Measurements from ENCODE around the gene RPL12. TPM values are rescaled to one million over a fixed set of nuclear protein-coding genes. Genes with fewer than 3 reads are reported as not detected.
A peak's percentile ranks its signal among the peaks of the same experiment; 100 is the strongest.

The RPL12 gene
- total and polyA plus RNA-seq, 9 of the 15 experiments (the other 6 are each of a cell fraction or from before 2014, with no cell fraction given) = 1,614 to 4,558 (median 2,531) TPM

DNA sequence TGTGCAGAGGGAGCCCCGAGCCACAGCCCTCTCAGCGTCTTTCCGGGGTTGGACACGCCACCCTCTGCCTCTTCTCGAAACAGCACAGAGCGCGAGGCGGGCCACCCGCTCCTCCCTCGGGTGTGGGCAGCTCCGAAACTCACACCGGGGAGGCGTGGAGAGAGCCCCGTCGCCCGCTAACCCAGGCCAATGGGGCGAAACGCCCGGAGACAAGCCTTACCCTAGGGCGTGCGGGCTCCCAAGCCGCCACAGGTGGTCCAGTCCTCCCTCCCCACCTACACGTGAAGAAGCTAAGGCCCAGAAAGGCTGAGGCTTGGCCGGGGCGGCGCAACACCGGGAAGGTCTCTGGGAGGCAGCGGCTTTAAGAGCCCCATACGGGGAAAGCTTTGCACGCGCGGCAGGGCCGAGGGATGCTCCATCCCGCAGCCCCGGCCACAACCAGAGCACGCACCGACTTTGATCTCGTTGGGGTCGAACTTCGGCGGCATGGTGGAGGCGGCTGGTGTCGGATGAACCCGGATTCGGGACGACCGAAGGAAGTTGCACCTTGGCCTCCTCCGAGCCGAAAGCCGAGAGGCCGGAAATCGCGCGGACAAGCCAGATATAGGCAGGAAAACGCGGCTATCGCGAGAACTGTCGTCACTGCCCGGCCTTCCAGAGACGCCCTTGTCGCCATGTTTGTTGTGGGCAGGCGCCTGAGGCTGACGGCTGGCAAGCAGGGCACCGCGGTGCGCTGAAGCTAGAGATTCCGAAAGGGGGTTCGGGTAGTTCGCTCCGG, at the start of gene RPL12, which contains the start of gene LRSAM1 (continued):
- TF ChIP-seq IRF1 (CRISPR knock-in tag; IDR thresholded peaks at IDR 0.05; ENCODE audit: borderline replicate concordance) (peak; percentile 87; the same call in 1 of the 2 replicates), ZNF717 (CRISPR knock-in tag; IDR thresholded peaks at IDR 0.05) (no peak), TSHZ1 (CRISPR knock-in tag; IDR thresholded peaks at IDR 0.05) (0 out of 2 replicates have a peak, but pooled peaks have one; percentile 18), NFRKB (IDR thresholded peaks at IDR 0.05; ENCODE audit: low read depth) (peak; percentile 87; the same call in 1 of the 2 replicates), PTBP1 (IDR thresholded peaks at IDR 0.05; ENCODE audit: low read depth, low read length) (0 out of 2 replicates have a peak, but pooled peaks have one; percentile 31), ZNF445 (CRISPR knock-in tag; IDR thresholded peaks at IDR 0.05; ENCODE audit: low read depth) (no peak), ILK (tag; IDR thresholded peaks at IDR 0.05; ENCODE audit: borderline replicate concordance, low read depth) (no peak), RB1 (IDR thresholded peaks at IDR 0.05; ENCODE audit: low read depth) (peak; percentile 90), ETV1 (tag; conservative IDR thresholded peaks at IDR 0.05; ENCODE audit: low read depth) (peak; percentile 87), ADNP (tag; IDR thresholded peaks at IDR 0.05) (no peak), THRAP3 (IDR thresholded peaks at IDR 0.05; ENCODE audit: borderline replicate concordance) (peak; percentile 91; the same call in 1 of the 2 replicates), ZC3H4 (CRISPR knock-in tag; IDR thresholded peaks at IDR 0.05; ENCODE audit: borderline replicate concordance) (no peak; the same call in 1 of the 2 replicates), ZNF511 (CRISPR knock-in tag; IDR thresholded peaks at IDR 0.05) (peak; percentile 96), BRCA1 (IDR thresholded peaks at IDR 0.05) (no peak), BRCA1 (CRISPR knock-in tag; IDR thresholded peaks at IDR 0.05) (0 out of 2 replicates have a peak, but pooled peaks have one; percentile 88), HDAC3 (IDR thresholded peaks at IDR 0.05; ENCODE audit: borderline replicate concordance, partially characterized antibody) (peak; percentile 83), SAFB (IDR thresholded peaks at IDR 0.05; ENCODE audit: borderline replicate concordance, low read depth, low read length) (no peak), TEAD2 (tag; IDR thresholded peaks at IDR 0.05) (no peak)
- TF ChIP-seq, protein P1, sequence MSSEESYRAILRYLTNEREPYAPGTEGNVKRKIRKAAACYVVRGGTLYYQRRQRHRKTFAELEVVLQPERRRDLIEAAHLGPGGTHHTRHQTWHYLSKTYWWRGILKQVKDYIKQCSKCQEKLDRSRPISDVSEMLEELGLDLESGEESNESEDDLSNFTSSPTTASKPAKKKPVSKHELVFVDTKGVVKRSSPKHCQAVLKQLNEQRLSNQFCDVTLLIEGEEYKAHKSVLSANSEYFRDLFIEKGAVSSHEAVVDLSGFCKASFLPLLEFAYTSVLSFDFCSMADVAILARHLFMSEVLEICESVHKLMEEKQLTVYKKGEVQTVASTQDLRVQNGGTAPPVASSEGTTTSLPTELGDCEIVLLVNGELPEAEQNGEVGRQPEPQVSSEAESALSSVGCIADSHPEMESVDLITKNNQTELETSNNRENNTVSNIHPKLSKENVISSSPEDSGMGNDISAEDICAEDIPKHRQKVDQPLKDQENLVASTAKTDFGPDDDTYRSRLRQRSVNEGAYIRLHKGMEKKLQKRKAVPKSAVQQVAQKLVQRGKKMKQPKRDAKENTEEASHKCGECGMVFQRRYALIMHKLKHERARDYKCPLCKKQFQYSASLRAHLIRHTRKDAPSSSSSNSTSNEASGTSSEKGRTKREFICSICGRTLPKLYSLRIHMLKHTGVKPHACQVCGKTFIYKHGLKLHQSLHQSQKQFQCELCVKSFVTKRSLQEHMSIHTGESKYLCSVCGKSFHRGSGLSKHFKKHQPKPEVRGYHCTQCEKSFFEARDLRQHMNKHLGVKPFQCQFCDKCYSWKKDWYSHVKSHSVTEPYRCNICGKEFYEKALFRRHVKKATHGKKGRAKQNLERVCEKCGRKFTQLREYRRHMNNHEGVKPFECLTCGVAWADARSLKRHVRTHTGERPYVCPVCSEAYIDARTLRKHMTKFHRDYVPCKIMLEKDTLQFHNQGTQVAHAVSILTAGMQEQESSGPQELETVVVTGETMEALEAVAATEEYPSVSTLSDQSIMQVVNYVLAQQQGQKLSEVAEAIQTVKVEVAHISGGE (CRISPR knock-in tag; IDR thresholded peaks at IDR 0.05) = peak in 1 of 3 experiments; percentile 86; a peak in 2 of 6 replicates

All from K562 (cell line).